ENCODE results near the gene CLIC3. TPM values are rescaled to one million over a fixed set of nuclear protein-coding genes. Genes with fewer than 3 reads are reported as not detected.

CLIC3 gene
- total RNA-seq, 1 donor from 2014 or later: not detected

GRCh38 chr9:137042751-137043727 lies 46.7 kb upstream of the CLIC3 start:
- no peak overlapping the region for H3K4me3 Mint-ChIP-seq (ENCODE audit: unreplicated experiment)
- peaks cover 3% of the 10 kb centered on the region for H3K27me3 Mint-ChIP-seq (ENCODE audit: unreplicated experiment)
- no peak for DNase-seq (ENCODE audit: low spot score)
- no peak for TF ChIP-seq CTCF (IDR thresholded peaks at IDR 0.05; ENCODE audit: unreplicated experiment)
- H3K4me1 Mint-ChIP-seq (ENCODE audit: unreplicated experiment): peaks cover 4% of the 10 kb centered on the region
- no peaks in the 10 kb centered on the region for H3K9me3 Mint-ChIP-seq (ENCODE audit: unreplicated experiment)
- H3K36me3 Mint-ChIP-seq (ENCODE audit: low read depth, unreplicated experiment): no peaks in the 10 kb centered on the region
- H3K27ac Mint-ChIP-seq (ENCODE audit: unreplicated experiment): no peak overlapping the region

GRCh38 chr9:137041124-137041523 lies 44.8 kb upstream of the CLIC3 start:
- Mint-ChIP-seq H3K4me1 (ENCODE audit: unreplicated experiment) (peaks cover 4% of the 10 kb centered on the region), H3K27me3 (ENCODE audit: unreplicated experiment) (peaks cover 3% of the 10 kb centered on the region), H3K4me3 (ENCODE audit: unreplicated experiment) (no peak overlapping the region), H3K36me3 (ENCODE audit: low read depth, unreplicated experiment) (peaks cover 4% of the 10 kb centered on the region), H3K27ac (ENCODE audit: unreplicated experiment) (no peak overlapping the region), H3K9me3 (ENCODE audit: unreplicated experiment) (no peaks in the 10 kb centered on the region)
- peak; percentile 52 for DNase-seq (ENCODE audit: low spot score)
- no peak for TF ChIP-seq CTCF (IDR thresholded peaks at IDR 0.05; ENCODE audit: unreplicated experiment)

- Mint-ChIP-seq H3K9me3 (ENCODE audit: unreplicated experiment) (no peaks in the 10 kb centered on the region), H3K27ac (ENCODE audit: unreplicated experiment) (no peak overlapping the region), H3K4me3 (ENCODE audit: unreplicated experiment) (no peak overlapping the region), H3K36me3 (ENCODE audit: low read depth, unreplicated experiment) (peaks cover 4% of the 10 kb centered on the region), H3K27me3 (ENCODE audit: unreplicated experiment) (peaks cover 3% of the 10 kb centered on the region), H3K4me1 (ENCODE audit: unreplicated experiment) (peaks cover 4% of the 10 kb centered on the region)
- TF ChIP-seq CTCF (IDR thresholded peaks at IDR 0.05; ENCODE audit: unreplicated experiment): no peak
- no peak for DNase-seq (ENCODE audit: low spot score)
Measured at GRCh38 chr9:137040568-137040967, 44.2 kb upstream of the CLIC3 start.

- peaks cover 4% of the 10 kb centered on the region for H3K36me3 Mint-ChIP-seq (ENCODE audit: low read depth, unreplicated experiment)
- DNase-seq (ENCODE audit: low spot score): no peak
- no peak overlapping the region for H3K27ac Mint-ChIP-seq (ENCODE audit: unreplicated experiment)
- peaks cover 2% of the 10 kb centered on the region for H3K4me1 Mint-ChIP-seq (ENCODE audit: unreplicated experiment)
- peaks cover 3% of the 10 kb centered on the region for H3K27me3 Mint-ChIP-seq (ENCODE audit: unreplicated experiment)
- no peak overlapping the region for H3K4me3 Mint-ChIP-seq (ENCODE audit: unreplicated experiment)
- no peaks in the 10 kb centered on the region for H3K9me3 Mint-ChIP-seq (ENCODE audit: unreplicated experiment)
- TF ChIP-seq CTCF (IDR thresholded peaks at IDR 0.05; ENCODE audit: unreplicated experiment): no peak
Measured at GRCh38 chr9:137039611-137040366, 43.4 kb upstream of the CLIC3 start.
